ENCODE data around the gene BTNL3.
"Not testable (repeated sequence)": the region's sequence is repeated elsewhere in the genome, so short reads cannot be mapped to it uniquely, and the experiment has no call there.

Gene BTNL3

DNA sequence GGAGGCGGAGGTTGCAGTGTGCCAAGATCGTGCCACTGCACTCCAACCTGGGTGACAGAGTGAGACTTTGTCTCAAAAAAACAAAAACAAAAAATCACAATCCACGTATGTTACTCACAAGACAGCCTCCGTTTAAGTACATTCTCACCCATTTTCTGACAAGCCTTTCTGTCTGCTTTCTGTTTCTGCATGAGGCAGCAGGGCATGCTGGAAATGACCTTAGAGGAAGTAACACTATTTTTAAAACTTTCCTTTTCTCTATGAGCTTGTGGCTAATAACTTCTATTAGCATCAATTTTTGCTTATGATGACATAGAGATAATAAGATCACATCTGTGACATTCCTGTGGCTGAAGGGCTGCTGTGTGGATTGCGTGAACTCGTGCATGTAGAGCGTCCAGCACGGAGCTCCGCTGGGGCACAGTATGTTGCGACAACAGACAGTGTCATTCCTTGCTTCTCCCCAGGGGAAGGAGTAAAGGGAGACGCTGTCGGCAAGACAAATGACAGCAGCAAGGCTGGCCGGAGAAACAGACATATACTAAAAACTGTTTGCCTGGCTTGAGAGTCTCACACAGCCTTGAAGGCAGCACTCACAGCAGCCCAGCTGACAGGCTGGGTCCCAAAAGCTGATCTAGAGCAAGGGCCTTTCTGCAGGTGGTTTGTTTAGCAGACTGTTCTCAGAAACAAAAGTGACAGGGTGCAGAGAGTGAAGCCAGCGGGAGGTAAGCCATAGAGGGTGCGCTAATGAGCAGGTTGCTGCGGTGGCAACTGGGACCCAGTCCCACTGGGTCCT is 1.6 kb downstream of the BTNL3 start:
- TF ChIP-seq, protein P1, sequence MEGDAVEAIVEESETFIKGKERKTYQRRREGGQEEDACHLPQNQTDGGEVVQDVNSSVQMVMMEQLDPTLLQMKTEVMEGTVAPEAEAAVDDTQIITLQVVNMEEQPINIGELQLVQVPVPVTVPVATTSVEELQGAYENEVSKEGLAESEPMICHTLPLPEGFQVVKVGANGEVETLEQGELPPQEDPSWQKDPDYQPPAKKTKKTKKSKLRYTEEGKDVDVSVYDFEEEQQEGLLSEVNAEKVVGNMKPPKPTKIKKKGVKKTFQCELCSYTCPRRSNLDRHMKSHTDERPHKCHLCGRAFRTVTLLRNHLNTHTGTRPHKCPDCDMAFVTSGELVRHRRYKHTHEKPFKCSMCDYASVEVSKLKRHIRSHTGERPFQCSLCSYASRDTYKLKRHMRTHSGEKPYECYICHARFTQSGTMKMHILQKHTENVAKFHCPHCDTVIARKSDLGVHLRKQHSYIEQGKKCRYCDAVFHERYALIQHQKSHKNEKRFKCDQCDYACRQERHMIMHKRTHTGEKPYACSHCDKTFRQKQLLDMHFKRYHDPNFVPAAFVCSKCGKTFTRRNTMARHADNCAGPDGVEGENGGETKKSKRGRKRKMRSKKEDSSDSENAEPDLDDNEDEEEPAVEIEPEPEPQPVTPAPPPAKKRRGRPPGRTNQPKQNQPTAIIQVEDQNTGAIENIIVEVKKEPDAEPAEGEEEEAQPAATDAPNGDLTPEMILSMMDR (IDR thresholded peaks at IDR 0.05; ENCODE audit: low read depth, low read length, missing control alignments): no peak
- DNase-seq (ENCODE audit: low read depth): no peak
- H3K4me3 ChIP-seq (ENCODE audit: low read depth, low read length): peak overlapping the region; percentile 30; the same call in 1 of the 2 replicates

DNA sequence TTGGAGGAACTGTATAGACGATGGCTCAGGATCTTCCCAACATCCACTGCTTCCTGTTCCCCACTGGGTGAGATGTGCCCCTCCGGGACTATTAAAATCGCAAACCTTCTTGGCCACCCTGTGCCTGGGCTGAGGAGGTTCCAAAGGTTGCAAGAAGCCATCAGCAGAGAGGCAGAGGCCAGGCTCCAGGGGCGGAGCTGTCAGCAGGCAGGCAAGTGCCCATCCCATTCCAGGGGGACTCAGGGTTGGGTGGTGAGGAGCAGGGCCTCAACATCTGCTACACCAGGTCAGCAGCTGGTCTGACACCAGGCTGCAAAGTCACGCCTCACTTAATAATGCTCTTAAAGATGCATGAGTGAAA is 2.2 kb downstream of the BTNL3 start:
- TF ChIP-seq, protein P1 (IDR thresholded peaks at IDR 0.05; ENCODE audit: low read depth, low read length, missing control alignments): no peak
- H3K4me3 ChIP-seq (ENCODE audit: low read depth, low read length): no peak overlapping the region
- DNase-seq (ENCODE audit: low read depth): no peak

DNA sequence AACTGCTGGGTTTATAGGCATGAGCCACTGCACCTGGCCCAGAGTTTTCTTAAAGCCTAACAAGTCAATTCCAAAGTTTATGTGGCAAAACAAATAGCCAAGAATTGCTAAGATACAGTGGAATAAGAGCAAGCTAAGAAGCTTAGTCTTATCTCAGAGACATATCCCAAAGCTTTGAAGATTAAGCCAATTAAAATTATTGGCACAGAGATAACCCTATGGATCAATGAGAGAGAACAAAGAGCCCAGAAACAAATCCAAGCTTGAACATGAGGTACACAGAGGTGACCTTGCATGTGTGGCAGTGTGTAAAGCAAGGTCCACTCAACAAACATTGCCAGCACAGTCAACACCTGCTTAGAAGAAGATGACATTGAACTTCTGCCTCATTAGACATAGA is 13.3 kb downstream of the BTNL3 start:
- H3K4me3 ChIP-seq (ENCODE audit: low read depth, low read length): no peak overlapping the region
- TF ChIP-seq, protein P1 (IDR thresholded peaks at IDR 0.05; ENCODE audit: low read depth, low read length, missing control alignments): no peak
- DNase-seq (ENCODE audit: low read depth): no peak

DNA sequence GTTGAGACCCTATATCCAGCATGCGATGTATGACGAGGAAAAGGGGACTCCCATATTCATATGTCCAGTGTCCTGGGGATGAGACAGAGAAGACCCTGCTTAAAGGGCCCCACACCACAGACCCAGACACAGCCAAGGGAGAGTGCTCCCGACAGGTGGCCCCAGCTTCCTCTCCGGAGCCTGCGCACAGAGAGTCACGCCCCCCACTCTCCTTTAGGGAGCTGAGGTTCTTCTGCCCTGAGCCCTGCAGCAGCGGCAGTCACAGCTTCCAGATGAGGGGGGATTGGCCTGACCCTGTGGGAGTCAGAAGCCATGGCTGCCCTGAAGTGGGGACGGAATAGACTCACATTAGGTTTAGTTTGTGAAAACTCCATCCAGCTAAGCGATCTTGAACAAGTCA is 17.1 kb downstream of the BTNL3 start:
- DNase-seq (ENCODE audit: low read depth): no peak
- TF ChIP-seq, protein P1 (IDR thresholded peaks at IDR 0.05; ENCODE audit: low read depth, low read length, missing control alignments): no peak
- no peak overlapping the region for H3K4me3 ChIP-seq (ENCODE audit: low read depth, low read length)

DNA sequence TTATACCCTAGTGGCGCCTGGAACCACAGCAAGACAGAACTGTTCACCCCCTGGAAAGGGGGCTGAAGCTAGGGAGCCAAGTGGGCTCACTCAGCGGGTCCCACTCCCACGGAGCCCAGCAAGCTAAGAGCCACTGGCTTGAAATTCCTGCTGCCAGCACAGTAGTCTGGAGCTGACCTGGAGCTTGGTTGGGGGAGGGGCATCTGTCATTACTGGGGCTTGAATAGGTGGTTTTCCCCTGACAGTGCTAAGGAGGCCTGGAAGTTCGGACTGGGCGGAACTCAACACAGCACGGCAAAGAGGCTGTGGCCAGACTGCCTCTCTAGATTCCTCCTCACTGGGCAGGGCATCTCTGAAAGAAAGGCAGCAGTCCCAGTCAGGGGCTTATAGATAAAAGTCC is 19.5 kb downstream of the BTNL3 start:
- DNase-seq (ENCODE audit: low read depth): no peak
- no peak overlapping the region for H3K4me3 ChIP-seq (ENCODE audit: low read depth, low read length)
- TF ChIP-seq, protein P1 (IDR thresholded peaks at IDR 0.05; ENCODE audit: low read depth, low read length, missing control alignments): no peak

DNA sequence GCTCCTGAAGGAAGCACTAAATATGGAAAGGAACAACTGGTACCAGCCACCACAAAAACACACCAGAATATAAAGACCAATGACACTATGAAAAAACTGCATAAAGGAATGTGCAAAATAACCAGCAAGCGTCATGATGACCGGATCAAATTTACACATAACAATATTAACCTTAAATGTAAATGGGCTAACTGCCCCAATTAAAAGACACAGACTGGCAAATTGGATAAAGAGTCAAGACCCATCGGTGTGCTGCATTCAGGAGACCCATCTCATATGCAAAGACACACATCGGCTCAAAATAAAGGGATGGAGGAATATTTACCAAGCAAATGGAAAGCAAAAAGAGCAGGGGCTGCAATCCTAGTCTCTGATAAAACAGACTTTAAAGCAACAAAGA is 21.4 kb downstream of the BTNL3 start:
- not testable (repeated sequence) for H3K4me3 ChIP-seq (ENCODE audit: low read depth, low read length); DNase-seq (ENCODE audit: low read depth)

DNA sequence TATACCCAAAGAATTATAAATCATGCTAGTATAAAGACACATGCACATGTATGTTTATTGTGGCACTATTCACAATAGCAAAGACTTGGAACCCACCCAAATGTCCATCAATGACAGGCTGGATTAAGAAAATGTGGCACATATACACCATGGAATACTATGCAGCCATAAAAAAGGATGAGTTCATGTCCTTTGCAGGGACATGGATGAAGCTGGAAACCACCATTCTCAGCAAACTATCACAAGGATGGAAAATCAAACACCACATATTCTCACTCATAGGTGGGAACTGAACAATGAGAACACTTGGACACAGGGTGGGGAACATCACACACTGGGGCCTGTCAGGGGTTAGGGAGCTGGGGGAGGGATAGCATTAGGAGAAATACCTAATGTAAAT is 26.0 kb downstream of the BTNL3 start:
- not testable (repeated sequence) for DNase-seq (ENCODE audit: low read depth); H3K4me3 ChIP-seq (ENCODE audit: low read depth, low read length)

DNA sequence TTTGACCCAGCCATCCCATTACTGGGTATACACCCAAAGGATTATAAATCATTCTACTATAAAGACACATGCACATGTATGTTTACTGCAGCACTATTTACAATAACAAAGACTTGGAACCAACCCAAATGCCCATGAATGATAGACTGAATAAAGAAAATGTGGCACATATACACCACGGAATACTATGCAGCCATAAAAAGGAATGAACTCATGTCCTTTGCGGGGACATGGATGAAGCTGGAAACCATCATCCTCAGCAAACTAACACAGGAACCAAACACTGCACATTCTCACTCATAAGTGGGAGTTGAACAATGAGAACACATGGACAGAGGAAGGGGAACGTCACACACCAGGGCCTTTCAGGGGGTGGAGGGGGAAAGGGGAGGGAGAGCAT is 28.8 kb downstream of the BTNL3 start:
- not testable (repeated sequence) for DNase-seq (ENCODE audit: low read depth); H3K4me3 ChIP-seq (ENCODE audit: low read depth, low read length)

Measured in GM12864 (cell line).